ENCODE measurements around the gene FRMD4A. TPM values are rescaled to one million over a fixed set of nuclear protein-coding genes. Genes with fewer than 3 reads are reported as not detected.

The FRMD4A gene
- total RNA-seq, 1 experiment from 2014 or later: 19.6 TPM

GRCh38 chr10:14072541-14072940, 258.2 kb downstream of the FRMD4A start:
- no peaks in the 10 kb centered on the region for H3K79me2 ChIP-seq (ENCODE audit: insufficient read depth, low read length)
- H3K4me2 ChIP-seq (ENCODE audit: insufficient read depth, insufficient read length, low read length): no peak overlapping the region
- H3K18ac ChIP-seq (ENCODE audit: insufficient read length, low read depth, low read length): no peak overlapping the region
- no peaks in the 10 kb centered on the region for H3K23me2 ChIP-seq (ENCODE audit: insufficient read length, low read depth, low read length, poor library complexity, severe bottlenecking)
- no peaks in the 10 kb centered on the region for H3K9me3 Mint-ChIP-seq
- H3K27me3 ChIP-seq (ENCODE audit: insufficient read depth, low read length): no peaks in the 10 kb centered on the region
- no peak overlapping the region for H2AFZ ChIP-seq (ENCODE audit: low read length)
- no peak overlapping the region for H2BK15ac ChIP-seq (ENCODE audit: low read depth, low read length)
- H2BK12ac ChIP-seq (ENCODE audit: insufficient read length, low read depth, low read length): no peak overlapping the region
- H3T11ph ChIP-seq (ENCODE audit: low read length): no peak overlapping the region
- H3K4me3 Mint-ChIP-seq: no peak overlapping the region
- H3K27ac ChIP-seq (ENCODE audit: insufficient read length, low read depth, low read length): no peak overlapping the region
- no peak overlapping the region for H4K8ac ChIP-seq (replicated peaks; ENCODE audit: insufficient read length, low read depth, low read length)
- no CpG with 5 or more reads among the region's 3 CpGs for WGBS (ENCODE audit: extremely low coverage, insufficient read length, low lambda C conversion rate)
- H3K9me3 ChIP-seq (ENCODE audit: control insufficient read depth, low read depth, low read length): no peaks in the 10 kb centered on the region
- H3K27ac Mint-ChIP-seq: no peak overlapping the region
- no peak overlapping the region for H4K91ac ChIP-seq (ENCODE audit: insufficient read length, low read depth, low read length)
- H3K36me3 Mint-ChIP-seq (ENCODE audit: insufficient read depth in 1 of 3, low read depth in 3 of 3): peaks cover 0 to 2% (median 0%) of the 10 kb centered on the region in 3 experiments; a peak in 2 of 7 replicates
- H3K23ac ChIP-seq (ENCODE audit: insufficient read length, low read depth, low read length): no peak overlapping the region
- H2BK5ac ChIP-seq (ENCODE audit: insufficient read length, low read length): no peak overlapping the region
- no peak overlapping the region for H3K4ac ChIP-seq (ENCODE audit: low read depth, low read length)
- H2BK20ac ChIP-seq (ENCODE audit: low read depth, low read length, poor library complexity, severe bottlenecking): no peak overlapping the region
- H3K4me1 Mint-ChIP-seq: peaks cover 4 to 9% of the 10 kb centered on the region in 2 experiments; a peak in 3 of 4 replicates
- H2AK5ac ChIP-seq (ENCODE audit: insufficient read length, low read length): no peak overlapping the region
- no peak for DNase-seq
- H2BK120ac ChIP-seq (ENCODE audit: low read depth, low read length, poor library complexity, severe bottlenecking): no peak overlapping the region
- no peaks in the 10 kb centered on the region for H4K20me1 ChIP-seq (ENCODE audit: control insufficient read depth, insufficient read depth, insufficient read length)
- peaks cover 2% of the 10 kb centered on the region; the same call in 1 of the 2 replicates for H3K4me1 ChIP-seq (ENCODE audit: insufficient read depth, low read length)
- H4K5ac ChIP-seq (ENCODE audit: insufficient read length, low read depth, low read length): no peak overlapping the region
- H3K9ac ChIP-seq (ENCODE audit: extremely low read depth, insufficient read length, low read length): no peak overlapping the region
- H3K56ac ChIP-seq (ENCODE audit: insufficient read length, low read depth, low read length): no peak overlapping the region
- peaks cover 3% of the 10 kb centered on the region; the same call in 1 of the 2 replicates for H3K27me3 Mint-ChIP-seq (ENCODE audit: low read depth)
- no peak for TF ChIP-seq CTCF (conservative IDR thresholded peaks at IDR 0.05)
- no peaks in the 10 kb centered on the region for H3K79me1 ChIP-seq (ENCODE audit: insufficient read depth, low read depth, low read length, poor library complexity, severe bottlenecking)
- no peak overlapping the region for H3K14ac ChIP-seq (ENCODE audit: insufficient read depth, low read length)

All from H9 (cell line).